Activated CD4-positive, alpha-beta T cell treated with anti-CD3 and anti-CD28 coated beads for 4 hours (primary cell): Measurements from ENCODE around the gene SLC26A1.
"Not testable (repeated sequence)": the region's sequence is repeated elsewhere in the genome, so short reads cannot be mapped to it uniquely, and the experiment has no call there.

Experiments used
- DNase-seq, 2 donors: peaks; one replicate each; pipeline ENCODE4 v3.0.0-alpha.2; 2020

Gene SLC26A1

DNA sequence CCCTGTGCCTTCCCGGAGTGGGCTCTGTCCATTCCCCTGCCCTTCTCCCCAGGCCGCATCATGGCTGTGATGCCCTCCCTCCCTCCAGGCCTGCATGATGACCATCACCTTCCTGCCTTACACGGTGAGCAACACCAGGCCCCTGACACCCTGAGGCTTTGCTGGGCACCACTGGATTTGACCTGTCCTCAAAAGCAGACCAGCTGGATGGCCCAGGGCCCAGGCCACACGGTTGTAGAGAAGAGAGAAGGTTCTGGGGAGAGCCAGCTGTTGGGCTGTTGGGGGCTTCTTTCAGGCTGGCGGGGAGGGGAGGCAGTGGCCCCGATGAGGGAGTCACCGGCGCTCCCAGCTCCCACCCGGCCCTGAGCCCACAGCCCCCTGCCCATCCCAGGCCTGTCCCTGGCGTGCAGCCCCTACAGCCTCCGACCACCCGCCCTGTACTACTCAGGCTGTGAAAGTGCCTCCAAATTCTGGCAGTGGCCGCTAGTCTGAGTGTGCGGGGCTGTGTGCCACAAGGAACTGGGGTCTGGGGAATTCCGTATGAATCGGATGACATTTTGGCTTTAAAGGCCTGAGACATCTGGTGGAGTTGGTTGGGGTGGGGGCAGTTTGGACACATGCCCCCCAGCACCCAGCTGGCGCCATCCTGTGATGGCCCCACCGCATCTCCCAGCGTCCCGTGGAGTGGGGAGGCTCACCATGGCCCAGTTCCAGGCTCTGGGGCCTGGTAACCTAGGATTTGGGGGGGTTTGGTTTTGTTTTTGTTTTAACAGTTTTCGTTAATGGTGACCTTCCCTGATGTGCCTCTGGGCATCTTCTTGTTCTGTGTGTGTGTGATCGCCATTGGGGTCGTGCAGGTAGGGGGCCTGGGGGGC is 41.4 kb downstream of the SLC26A1 start:
- no peak for DNase-seq

DNA sequence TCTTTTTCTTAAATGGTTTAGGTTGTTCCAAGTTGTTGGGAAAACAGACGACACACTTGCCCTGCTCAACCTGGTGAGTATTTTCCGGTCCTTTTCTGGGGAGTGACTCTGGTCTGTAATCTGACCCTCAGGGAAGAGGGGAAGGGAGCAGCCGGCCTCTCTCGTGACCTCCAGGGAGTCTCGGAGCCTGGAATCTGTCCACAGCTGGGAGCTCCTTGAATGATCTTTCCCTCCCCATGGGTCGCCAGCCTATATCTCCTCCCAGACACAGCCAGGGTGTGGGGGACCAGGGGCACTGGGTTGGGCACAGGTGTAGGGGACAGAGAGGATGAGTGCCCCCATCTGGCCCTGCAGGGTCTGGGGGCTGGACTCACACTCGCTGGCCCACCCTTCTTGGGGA is 42.0 kb downstream of the SLC26A1 start:
- DNase-seq = no peak

DNA sequence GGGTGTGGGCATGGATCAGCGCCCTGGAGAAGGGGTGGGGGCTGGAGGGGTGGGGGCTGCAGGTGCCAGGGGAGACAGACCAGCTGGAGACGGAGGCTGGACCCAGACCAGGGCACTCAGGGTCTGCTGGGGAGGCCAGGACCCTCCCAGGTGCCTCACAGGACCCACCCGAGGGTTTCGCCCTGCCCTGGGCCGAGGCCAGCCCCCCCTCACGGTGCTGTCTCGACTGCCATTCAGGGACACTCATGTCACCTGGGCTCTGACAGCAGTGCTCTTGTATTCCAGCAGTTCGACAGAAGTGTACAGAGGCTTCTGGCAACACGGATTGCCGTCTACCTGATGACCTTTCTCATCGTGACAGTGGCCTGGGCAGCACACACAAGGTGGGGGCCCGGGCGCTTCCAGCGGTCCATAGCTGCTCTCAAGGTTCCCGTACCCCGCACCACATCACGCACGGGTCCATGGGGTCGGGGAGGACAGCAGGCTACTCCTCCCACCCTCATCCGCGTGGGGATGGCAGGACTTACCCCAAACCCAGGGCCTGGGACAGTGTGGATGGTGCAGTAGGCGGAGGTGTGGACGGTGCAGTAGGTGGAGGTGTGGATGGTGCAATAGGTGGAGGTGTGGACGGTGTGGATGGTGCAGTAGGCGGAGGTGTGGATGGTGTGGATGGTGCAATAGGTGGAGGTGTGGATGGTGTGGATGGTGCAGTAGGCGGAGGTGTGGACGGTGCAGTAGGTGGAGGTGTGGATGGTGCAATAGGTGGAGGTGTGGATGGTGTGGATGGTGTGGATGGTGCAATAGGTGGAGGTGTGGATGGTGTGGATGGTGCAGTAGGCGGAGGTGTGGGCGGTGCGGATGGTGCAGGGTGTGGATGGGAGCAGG is 42.8 kb downstream of the SLC26A1 start:
- DNase-seq = no peak

DNA sequence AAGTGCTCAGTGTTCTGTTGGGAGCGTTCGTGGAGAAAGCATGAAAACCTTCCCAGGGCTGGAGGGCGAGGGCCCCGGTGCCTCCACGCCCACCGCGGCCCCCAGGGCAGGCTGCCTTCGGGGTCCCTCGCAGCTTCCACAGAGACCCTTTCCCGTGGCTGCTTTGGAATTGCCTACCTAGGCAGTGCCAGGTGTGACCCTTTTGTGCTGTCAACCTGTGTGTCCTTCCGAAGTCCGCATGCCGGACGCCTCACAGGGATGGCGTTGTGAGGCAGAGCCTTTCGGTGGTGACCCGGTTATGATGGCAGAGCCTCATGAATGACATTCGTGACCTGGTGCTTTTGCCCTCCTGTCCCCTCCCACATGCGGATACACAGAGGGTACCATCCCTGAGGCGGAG is 43.5 kb downstream of the SLC26A1 start:
- no peak for DNase-seq

DNA sequence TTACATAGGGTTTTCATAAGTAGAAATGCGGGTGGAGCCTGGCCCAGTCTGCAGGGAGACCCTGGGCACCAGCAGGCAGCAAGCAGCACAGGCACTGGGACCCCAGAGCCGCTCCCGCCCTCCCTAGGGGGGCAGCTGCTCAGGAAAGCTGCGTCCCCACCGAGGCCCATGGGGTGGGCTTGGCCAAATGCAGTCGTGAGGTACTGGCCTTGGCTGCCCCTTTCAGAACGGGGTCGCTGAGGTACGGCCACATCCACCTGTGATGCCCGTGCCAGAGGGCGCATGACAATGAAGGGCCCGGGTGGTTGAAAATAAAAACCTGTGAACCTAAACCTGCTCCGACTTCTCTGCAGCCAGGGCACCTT is 44.3 kb downstream of the SLC26A1 start:
- no peak for DNase-seq

DNA sequence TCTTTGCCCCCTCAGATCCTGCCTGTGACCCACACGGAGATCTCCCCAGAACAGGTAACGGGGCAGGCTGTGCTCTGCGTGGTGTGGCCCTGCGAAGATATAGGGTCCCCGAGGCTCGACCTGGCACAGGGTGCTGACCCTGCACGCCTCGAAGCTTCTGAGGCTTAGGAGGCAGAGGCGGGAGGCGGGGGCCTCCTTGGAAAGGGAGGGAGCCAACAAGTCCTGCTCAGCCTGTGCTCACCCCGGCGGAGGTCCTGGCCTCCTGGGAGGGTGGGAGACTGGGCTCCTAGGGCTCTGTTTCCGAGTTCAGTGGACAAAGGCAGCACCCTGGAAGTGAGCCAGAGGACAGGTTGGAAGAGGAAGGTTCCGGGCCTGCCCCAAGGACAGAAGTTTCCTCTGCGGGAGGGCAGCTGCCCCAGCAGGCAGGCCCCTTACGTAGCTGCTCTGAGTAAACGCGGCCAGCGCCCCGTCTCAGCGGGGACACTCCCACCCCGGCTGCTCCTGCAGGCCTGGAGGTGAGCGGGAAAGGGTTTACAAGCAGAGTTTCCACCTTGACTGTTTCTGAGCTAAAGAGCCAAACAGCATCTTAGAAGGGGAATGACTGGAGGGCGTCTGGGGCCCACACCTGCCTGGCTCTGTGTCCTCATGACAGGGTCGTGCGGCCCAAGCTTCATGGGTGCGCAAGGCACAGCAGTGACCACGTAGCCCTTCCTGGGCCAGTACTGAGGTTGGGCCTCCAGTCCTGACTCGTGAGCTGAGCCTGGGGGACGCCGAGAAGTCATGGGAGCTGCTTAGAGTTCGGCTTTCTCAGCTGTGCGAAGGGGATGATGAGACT is 44.9 kb downstream of the SLC26A1 start:
- DNase-seq = no peak

DNA sequence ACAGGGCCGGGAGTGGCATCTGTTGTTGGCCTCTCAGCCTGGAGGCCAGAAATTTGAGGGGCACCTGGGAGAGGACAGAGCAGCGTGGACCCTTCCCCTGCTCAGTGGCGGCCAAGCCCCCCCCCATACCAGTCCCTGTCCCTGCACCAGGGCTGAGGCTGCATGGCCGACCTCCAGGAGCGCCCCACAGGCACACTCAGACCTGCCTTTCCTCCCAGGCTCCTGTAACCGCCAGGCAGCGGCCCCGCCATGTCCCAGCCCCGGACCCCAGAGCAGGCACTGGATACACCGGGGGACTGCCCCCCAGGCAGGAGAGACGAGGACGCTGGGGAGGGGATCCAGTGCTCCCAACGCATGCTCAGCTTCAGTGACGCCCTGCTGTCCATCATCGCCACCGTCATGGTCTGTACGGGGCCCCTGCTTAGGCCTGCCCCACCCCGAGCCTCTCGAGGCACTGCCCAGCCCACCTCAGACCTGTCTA is 45.7 kb downstream of the SLC26A1 start:
- no peak for DNase-seq

DNA sequence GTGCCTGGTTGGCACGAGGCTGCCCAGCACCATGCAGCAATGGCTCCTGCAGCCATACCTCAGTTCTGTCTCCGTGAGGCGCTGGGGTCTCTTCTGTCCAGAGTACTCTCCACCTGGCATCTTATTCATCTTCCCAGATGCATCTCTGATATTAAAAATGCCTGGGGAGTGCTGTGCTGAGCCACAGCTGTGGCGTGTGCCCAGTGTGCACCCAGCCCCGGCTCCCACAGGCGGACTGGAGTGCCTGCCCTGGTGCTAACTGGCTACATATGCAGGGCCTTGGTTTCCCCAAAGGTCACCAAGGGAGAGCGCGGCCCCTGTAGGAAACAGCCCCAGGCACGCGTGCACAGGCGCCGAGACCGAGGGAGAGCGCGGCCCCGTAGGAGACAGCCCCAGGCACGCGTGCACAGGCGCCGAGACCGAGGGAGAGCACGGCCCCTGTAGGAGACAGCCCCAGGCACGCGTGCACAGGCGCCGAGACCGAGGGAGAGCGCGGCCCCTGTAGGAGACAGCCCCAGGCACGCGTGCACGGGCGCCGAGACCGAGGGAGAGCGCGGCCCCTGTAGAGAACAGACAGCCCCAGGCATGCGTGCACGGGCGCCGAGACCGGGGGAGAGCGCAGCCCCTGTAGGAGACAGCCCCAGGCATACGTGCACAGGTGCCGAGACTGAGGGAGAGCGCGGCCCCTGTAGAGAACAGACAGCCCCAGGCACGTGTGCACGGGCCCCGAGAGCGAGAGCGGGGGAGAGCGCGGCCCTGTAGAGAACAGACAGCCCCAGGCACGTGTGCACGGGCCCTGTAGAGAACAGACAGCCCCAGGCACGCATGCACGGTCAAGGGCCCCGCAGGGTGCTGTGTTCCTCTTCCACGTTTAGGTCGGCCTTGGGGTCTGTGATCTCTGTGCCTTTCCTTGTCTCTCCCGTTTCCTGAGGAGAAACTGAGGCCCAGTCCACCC is 46.4 kb downstream of the SLC26A1 start:
- DNase-seq = no peak

DNA sequence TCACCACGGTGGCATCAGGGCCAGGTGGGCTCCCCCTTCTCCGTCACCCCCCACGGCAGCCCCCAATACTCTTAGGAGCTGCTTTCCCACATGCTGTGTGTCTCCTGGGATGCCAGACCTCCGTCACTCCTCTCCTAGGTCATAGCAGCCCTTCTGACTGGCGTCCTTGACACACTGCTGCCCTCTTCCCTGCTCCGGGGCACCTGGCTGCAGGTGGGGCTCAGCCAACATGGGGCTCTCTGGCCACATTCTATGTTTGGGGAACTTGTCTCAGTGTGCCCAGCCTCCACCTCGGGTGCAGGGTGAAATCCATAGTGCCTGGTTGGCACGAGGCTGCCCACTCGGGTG is 47.1 kb downstream of the SLC26A1 start:
- no peak for DNase-seq

DNA sequence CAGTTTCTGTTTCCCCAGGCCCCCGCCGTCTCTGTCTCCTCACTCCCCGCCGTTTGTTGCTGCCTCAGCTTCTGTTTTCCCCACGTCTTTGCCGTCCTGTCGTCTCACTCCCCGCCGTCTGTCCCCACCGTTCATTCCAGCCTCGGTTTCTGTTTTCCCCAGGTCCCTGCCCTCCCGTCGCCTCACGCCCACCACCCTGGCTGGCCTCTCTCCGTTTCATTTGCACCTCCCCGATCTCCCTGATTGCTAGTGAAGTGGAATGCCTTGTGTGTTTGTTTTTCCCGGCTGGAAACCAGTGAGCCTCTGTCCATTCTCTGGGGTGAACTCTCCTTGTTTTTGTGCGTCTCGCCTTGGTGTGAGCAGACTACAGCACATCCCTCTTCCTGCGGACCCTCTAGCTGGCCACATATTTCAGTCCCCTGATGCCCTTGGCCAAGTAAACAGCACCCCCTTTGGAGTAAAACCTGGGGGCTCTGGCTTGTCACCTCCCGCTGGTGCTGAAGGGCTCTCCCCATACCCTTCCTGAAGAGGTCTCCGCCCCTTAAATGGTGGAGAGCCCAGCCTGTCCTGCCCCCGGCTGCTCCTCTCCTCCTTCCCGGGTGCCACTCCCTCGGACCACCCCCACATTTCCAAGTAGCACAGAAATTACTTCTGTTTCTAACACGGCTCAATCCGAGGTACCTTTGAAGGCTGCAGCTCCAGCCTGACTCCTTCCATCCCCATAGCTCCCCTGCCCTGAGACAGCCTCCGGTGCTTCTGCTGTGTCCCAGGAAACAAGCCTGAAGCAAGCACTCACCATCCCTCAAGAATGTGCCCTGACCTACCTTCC is 47.7 kb downstream of the SLC26A1 start:
- no peak for DNase-seq

DNA sequence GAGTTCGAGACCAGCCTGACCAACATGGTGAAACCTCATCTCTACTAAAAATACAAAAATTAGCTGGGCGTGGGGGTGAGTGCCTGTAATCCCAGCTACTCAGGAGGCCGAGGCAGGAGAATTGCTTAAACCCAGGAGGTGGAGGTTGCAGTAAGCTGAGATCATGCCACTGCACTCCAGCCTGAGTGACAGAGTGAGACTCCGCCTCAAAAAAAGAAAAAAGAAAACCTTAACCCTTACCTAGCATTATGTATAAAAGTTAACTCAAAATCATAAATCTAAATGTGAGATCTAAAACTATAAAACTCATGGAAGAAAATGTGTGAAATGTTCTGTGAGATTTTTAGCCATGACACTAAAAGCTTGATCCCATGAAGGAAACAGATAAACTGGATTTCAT is 53.7 kb downstream of the SLC26A1 start:
- DNase-seq = not testable (repeated sequence)
